GM12872 (cell line): ENCODE data around the gene RANBP3.

Experiments used
- CTCF ChIP-seq: IDR thresholded peaks from 3 replicates; pipeline ENCODE4 v1.5.1; 2011; ENCODE audit warnings: low read depth, mild to moderate bottlenecking, low read length, moderate library complexity; ENCODE audit not compliant: insufficient read depth

RANBP3 gene

GRCh38 chr19:6020972-6021805, 43.2 kb upstream of the RANBP3 start:
- TF ChIP-seq CTCF: no peak

- no peak for TF ChIP-seq CTCF
Observed at GRCh38 chr19:6020166-6020882, 42.4 kb upstream of the RANBP3 start.

- peak; percentile 27; the same call in 1 of the 3 replicates for TF ChIP-seq CTCF
Observed at GRCh38 chr19:6018786-6019185, 40.8 kb upstream of the RANBP3 start.

- TF ChIP-seq CTCF: no peak
Observed at GRCh38 chr19:6017576-6017975, 39.6 kb upstream of the RANBP3 start.

- TF ChIP-seq CTCF: no peak
Observed at GRCh38 chr19:6015841-6016545, 38.1 kb upstream of the RANBP3 start.

GRCh38 chr19:6014551-6015135, 36.7 kb upstream of the RANBP3 start:
- TF ChIP-seq CTCF: no peak
